Smooth muscle cell (in vitro differentiated cells): Measurements from ENCODE around the gene OR52E2. TPM values are rescaled to one million over a fixed set of nuclear protein-coding genes. Genes with fewer than 3 reads are reported as not detected.

Experiments used
- DNase-seq: peaks from one replicate; lab custom pipeline; 2025; ENCODE audit not compliant: unreplicated experiment; lab: John Stamatoyannopoulos, UW
- H2AFZ ChIP-seq: fragments of 200-600 bp; sonication (generic); 2 replicates; pipeline ENCODE4 v1.6.0; 2016; ENCODE audit warnings: antibody characterized with exemption, low read depth, mild to moderate bottlenecking
- H3F3A ChIP-seq: fragments of 200-600 bp; sonication (generic); 2 replicates; pipeline ENCODE4 v1.6.0; 2017; ENCODE audit warnings: antibody characterized with exemption, low read depth
- H3K27ac ChIP-seq: fragments of 200-600 bp; sonication (generic); 2 replicates; pipeline ENCODE4 v1.5.1; 2016; ENCODE audit warnings: low read depth, mild to moderate bottlenecking
- H3K27me3 ChIP-seq: fragments of 200-600 bp; sonication (generic); 2 replicates; pipeline ENCODE4 v1.6.1; 2016; ENCODE audit warnings: low read depth, mild to moderate bottlenecking
- H3K36me3 ChIP-seq: fragments of 200-600 bp; sonication (generic); 2 replicates; pipeline ENCODE4 v1.5.1; 2016; ENCODE audit warnings: low read depth
- H3K4me1 ChIP-seq: fragments of 200-600 bp; sonication (generic); 2 replicates; pipeline ENCODE4 v1.5.1; 2016; ENCODE audit warnings: low read depth
- H3K4me2 ChIP-seq: fragments of 200-600 bp; sonication (generic); 2 replicates; pipeline ENCODE4 v1.6.0; 2016; ENCODE audit warnings: mild to moderate bottlenecking
- H3K4me3 ChIP-seq: fragments of 200-600 bp; sonication (generic); 2 replicates; pipeline ENCODE4 v1.5.1; 2016; ENCODE audit warnings: mild to moderate bottlenecking
- H3K79me2 ChIP-seq: fragments of 200-600 bp; sonication (generic); 2 replicates; pipeline ENCODE4 v1.6.0; 2016; ENCODE audit warnings: low read depth, mild to moderate bottlenecking
- H3K9ac ChIP-seq: fragments of 200-600 bp; sonication (generic); 2 replicates; pipeline ENCODE4 v1.6.0; 2016; ENCODE audit warnings: low read depth
- H3K9me3 ChIP-seq: fragments of 200-600 bp; sonication (generic); replicated peaks from 2 replicates; pipeline ENCODE4 v1.5.1; 2016; ENCODE audit warnings: low read depth
- H4K20me1 ChIP-seq: fragments of 200-600 bp; sonication (generic); 2 replicates; pipeline ENCODE4 v1.6.0; 2016; ENCODE audit warnings: low read depth
- WGBS: methylation state at CpG from one replicate; pipeline ENCODE4 v1.1.7; 2016; ENCODE audit warnings: low lambda C conversion rate; 5-methylcytosine and 5-hydroxymethylcytosine counted together
- polyA plus RNA-seq: library from polyadenylated mRNA; unstranded; fragments of >200 nt; fragmentation: Nextera tagmentation; extraction: Ambion mirVana; gene quantifications from 2 replicates; pipeline ENCODE4 v1.2.1, GENCODE V29; 2016
- total RNA-seq: library from RNA; depleted of rRNA; stranded (reverse); fragments of >200 nt; gene quantifications from 2 replicates; pipeline ENCODE4 v1.2.3, GENCODE V29; 2014
- TF ChIP-seq, protein P1 (sequence below): fragments of 200-600 bp; sonication (generic); IDR thresholded peaks from 2 replicates; pipeline ENCODE4 v1.5.1; 2017; ENCODE audit warnings: borderline replicate concordance, mild to moderate bottlenecking, antibody characterized with exemption; ENCODE audit not compliant: insufficient read depth, poor library complexity, severe bottlenecking

OR52E2 gene
- total and polyA plus RNA-seq, 2 experiments from 2014 or later = not detected

DNA sequence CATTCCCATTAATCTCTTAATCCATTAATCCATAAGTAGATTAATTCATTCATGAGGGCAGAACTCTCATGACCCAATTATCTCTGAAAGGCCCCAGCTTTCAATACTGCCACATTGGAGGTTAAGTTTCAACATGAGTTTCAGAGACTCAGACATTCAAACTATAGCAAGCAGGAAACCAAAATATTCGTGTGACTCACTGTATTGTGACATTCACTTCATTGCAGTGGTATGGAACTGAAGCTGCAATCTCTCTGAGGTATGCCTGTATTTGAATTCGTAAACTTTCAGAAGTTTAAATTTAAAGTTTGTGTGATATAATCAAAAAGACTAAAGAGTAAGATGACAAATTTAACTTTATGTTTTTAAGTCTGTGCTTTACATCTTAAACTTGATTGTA, 16.0 kb downstream of the OR52E2 start:
- Histone ChIP-seq H3K4me2 (peak overlapping the region; percentile 15), H4K20me1 (no peaks in the 10 kb centered on the region), H3K4me1 (no peaks in the 10 kb centered on the region), H3K36me3 (no peaks in the 10 kb centered on the region), H3K4me3 (no peak overlapping the region), H3K27me3 (no peaks in the 10 kb centered on the region), H2AFZ (no peak overlapping the region), H3K9ac (no peak overlapping the region), H3K79me2 (no peaks in the 10 kb centered on the region), H3K9me3 (no peaks in the 10 kb centered on the region), H3F3A (no peaks in the 10 kb centered on the region), H3K27ac (peak overlapping the region; percentile 14)
- DNase-seq = no peak
- TF ChIP-seq, protein P1, sequence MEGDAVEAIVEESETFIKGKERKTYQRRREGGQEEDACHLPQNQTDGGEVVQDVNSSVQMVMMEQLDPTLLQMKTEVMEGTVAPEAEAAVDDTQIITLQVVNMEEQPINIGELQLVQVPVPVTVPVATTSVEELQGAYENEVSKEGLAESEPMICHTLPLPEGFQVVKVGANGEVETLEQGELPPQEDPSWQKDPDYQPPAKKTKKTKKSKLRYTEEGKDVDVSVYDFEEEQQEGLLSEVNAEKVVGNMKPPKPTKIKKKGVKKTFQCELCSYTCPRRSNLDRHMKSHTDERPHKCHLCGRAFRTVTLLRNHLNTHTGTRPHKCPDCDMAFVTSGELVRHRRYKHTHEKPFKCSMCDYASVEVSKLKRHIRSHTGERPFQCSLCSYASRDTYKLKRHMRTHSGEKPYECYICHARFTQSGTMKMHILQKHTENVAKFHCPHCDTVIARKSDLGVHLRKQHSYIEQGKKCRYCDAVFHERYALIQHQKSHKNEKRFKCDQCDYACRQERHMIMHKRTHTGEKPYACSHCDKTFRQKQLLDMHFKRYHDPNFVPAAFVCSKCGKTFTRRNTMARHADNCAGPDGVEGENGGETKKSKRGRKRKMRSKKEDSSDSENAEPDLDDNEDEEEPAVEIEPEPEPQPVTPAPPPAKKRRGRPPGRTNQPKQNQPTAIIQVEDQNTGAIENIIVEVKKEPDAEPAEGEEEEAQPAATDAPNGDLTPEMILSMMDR = no peak
- WGBS = 59% methylated on average over 2 of the region's 2 CpGs

DNA sequence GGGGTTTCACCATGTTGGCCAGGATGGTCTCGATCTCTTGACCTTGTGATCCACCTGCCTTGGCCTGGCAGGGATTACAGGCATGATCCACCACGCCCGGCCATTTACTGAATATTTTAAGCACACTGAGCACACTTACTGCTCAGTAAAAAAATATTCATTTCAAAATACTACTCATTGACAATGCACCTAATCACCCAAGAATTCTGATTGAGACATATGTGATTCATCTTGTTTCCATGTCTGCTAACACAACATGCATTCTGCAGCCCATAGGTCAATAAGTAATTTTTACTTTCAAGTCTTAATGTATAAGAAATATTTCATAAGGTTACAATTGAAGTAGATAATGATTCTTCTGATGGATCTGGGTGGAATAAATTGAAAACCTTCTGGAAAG, 17.3 kb downstream of the OR52E2 start:
- Histone ChIP-seq H3F3A (no peaks in the 10 kb centered on the region), H3K4me3 (no peak overlapping the region), H3K36me3 (no peaks in the 10 kb centered on the region), H3K4me1 (no peaks in the 10 kb centered on the region), H3K9ac (no peak overlapping the region), H3K27ac (no peak overlapping the region), H3K27me3 (no peaks in the 10 kb centered on the region), H2AFZ (no peak overlapping the region), H3K79me2 (no peaks in the 10 kb centered on the region), H3K9me3 (no peaks in the 10 kb centered on the region), H3K4me2 (no peak overlapping the region), H4K20me1 (no peaks in the 10 kb centered on the region)
- DNase-seq = no peak
- 95% methylated on average over 3 of the region's 3 CpGs for WGBS
- TF ChIP-seq, protein P1 = no peak

DNA sequence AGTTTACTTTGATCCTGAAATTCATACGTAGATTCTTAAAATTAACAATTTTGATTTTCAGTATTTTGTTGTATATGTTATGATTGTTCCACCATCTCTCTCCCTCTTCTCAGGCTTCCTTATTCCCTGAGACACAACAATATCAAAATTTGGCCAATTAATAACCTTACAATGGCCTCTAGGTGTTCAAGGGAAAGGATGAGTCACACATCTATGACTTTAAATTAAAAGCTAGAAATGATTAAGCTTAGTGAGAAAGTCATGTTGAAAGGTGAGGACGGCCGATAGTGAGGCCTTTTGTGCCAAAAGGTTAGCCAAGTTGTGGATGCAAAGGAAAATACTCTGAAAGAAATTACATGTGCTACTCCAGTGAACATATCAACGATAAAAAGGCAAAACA, 18.6 kb downstream of the OR52E2 start:
- no peaks in the 10 kb centered on the region for H3K4me1 ChIP-seq
- H3K9me3 ChIP-seq = no peaks in the 10 kb centered on the region
- H3K79me2 ChIP-seq = no peaks in the 10 kb centered on the region
- H3K4me2 ChIP-seq = no peak overlapping the region
- H3K27ac ChIP-seq = no peak overlapping the region
- DNase-seq = no peak
- WGBS = 66% methylated on average over 4 of the region's 4 CpGs
- no peaks in the 10 kb centered on the region for H3K36me3 ChIP-seq
- no peak overlapping the region for H3K4me3 ChIP-seq
- no peaks in the 10 kb centered on the region for H3K27me3 ChIP-seq
- no peaks in the 10 kb centered on the region for H4K20me1 ChIP-seq
- H3K9ac ChIP-seq = no peak overlapping the region
- TF ChIP-seq, protein P1 = no peak
- H3F3A ChIP-seq = no peaks in the 10 kb centered on the region
- no peak overlapping the region for H2AFZ ChIP-seq

DNA sequence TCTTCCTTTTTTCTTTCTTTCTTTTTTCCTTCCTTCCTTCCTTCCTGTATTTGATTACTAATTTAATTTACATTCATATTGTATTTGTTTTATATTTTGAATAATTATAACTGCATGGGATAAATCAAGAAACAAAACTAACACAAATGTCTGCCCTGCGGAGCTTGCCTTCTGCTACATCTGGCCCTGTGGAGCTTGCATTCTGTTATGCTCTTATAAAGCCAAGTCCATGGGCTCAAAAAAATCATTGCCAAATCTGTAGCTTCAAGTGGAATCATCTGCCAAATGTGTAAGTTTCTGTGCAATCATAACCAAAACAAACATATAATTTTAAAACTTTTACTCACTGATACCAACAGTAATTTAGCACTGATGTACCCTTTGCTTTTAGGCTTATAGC, 21.1 kb downstream of the OR52E2 start:
- no peaks in the 10 kb centered on the region for H3K27me3 ChIP-seq
- no peak for DNase-seq
- no peak overlapping the region for H3K27ac ChIP-seq
- no peak overlapping the region for H3K9ac ChIP-seq
- no peaks in the 10 kb centered on the region for H3K36me3 ChIP-seq
- H3K9me3 ChIP-seq = no peaks in the 10 kb centered on the region
- H3K4me1 ChIP-seq = no peaks in the 10 kb centered on the region
- H2AFZ ChIP-seq = no peak overlapping the region
- H3K4me2 ChIP-seq = no peak overlapping the region
- H3K4me3 ChIP-seq = no peak overlapping the region
- WGBS = 100% methylated on average over 1 of the region's 1 CpG
- no peaks in the 10 kb centered on the region for H3F3A ChIP-seq
- TF ChIP-seq, protein P1 = no peak
- H3K79me2 ChIP-seq = no peaks in the 10 kb centered on the region
- H4K20me1 ChIP-seq = no peaks in the 10 kb centered on the region
